ENCODE measurements around the gene SPAG16. TPM values are rescaled to one million over a fixed set of nuclear protein-coding genes. Genes with fewer than 3 reads are reported as not detected.

Gene SPAG16
- total and polyA plus RNA-seq, 2 donors (not counting 1 experiment from before 2014, with no cell fraction given) = 3.4 to 8.6 TPM

- ChIA-PET POLR2A (no interaction called here), CTCF (no interaction called here)
- no peak overlapping the region for H3K27ac ChIP-seq (ENCODE audit: low read length in 2 of 2)
- no peaks in the 10 kb centered on the region for H3K9me3 ChIP-seq (ENCODE audit: control extremely low read depth in 1 of 3, control insufficient read depth in 2 of 3, insufficient read depth in 1 of 3, low read length in 2 of 3)
- no peak overlapping the region for H2AFZ ChIP-seq (ENCODE audit: insufficient read depth, low read depth, low read length, poor library complexity, severe bottlenecking)
- no peak overlapping the region for H3K4me3 ChIP-seq (ENCODE audit: control extremely low read depth in 1 of 5, extremely low read depth in 1 of 5, insufficient read depth in 1 of 5, low read depth in 2 of 5, low read length in 4 of 5)
- intact Hi-C loops (cut with micrococcal nuclease) = no loop called here
- no peak overlapping the region for H3K9ac ChIP-seq (ENCODE audit: low read length)
- H3K36me3 ChIP-seq (replicated peaks in 1 of 2; ENCODE audit: control extremely low read depth in 1 of 2, control insufficient read depth in 1 of 2, extremely low read depth in 1 of 2, insufficient read depth in 2 of 2, low read length in 1 of 2) = no peaks in the 10 kb centered on the region
- Mint-ChIP-seq H3K9me3 (ENCODE audit: insufficient read depth) (no peaks in the 10 kb centered on the region), H3K4me3 (no peak overlapping the region), H3K4me1 (no peaks in the 10 kb centered on the region), H3K27ac (no peak overlapping the region), H3K27me3 (no peaks in the 10 kb centered on the region)
- H3K4me1 ChIP-seq (ENCODE audit: control insufficient read depth in 2 of 2, insufficient read depth in 2 of 2, low read length in 2 of 2) = no peaks in the 10 kb centered on the region
- no CpG with 5 or more reads among the region's 3 CpGs for WGBS (ENCODE audit: insufficient coverage)
- DNase-seq (no peak), ATAC-seq (ENCODE audit: low read depth) (no peak)
- no peak for TF ChIP-seq CTCF (IDR thresholded peaks at IDR 0.05)
- TF ChIP-seq EZH2 (IDR thresholded peaks at IDR 0.05; ENCODE audit: borderline replicate concordance, insufficient read depth, low read depth, low read length, poor library complexity, severe bottlenecking) = no peak
- no peak overlapping the region for H3K4me2 ChIP-seq (replicated peaks; ENCODE audit: low read depth, low read length, poor library complexity, severe bottlenecking)
- H3K27me3 ChIP-seq (replicated peaks in 1 of 4; ENCODE audit: control extremely low read depth in 1 of 4, control insufficient read depth in 3 of 4, insufficient read depth in 4 of 4, low read length in 3 of 4) = no peaks in the 10 kb centered on the region
- H3K79me2 ChIP-seq (ENCODE audit: control insufficient read depth, insufficient read depth, low read length) = no peaks in the 10 kb centered on the region
- no peaks in the 10 kb centered on the region for H4K20me1 ChIP-seq (ENCODE audit: control insufficient read depth, insufficient read depth, low read length, poor library complexity, severe bottlenecking)
Measured at GRCh38 chr2:214286011-214286410, 1001.7 kb downstream of the SPAG16 start.

GRCh38 chr2:214293593-214293992 is 1009.3 kb downstream of the SPAG16 start:
- Histone ChIP-seq H3K4me2 (replicated peaks; ENCODE audit: low read depth, low read length, poor library complexity, severe bottlenecking) (no peak overlapping the region), H3K9me3 (ENCODE audit: control extremely low read depth in 1 of 3, control insufficient read depth in 2 of 3, insufficient read depth in 1 of 3, low read length in 2 of 3) (peaks cover 2 to 14% (median 13%) of the 10 kb centered on the region in 3 donors), H2AFZ (ENCODE audit: insufficient read depth, low read depth, low read length, poor library complexity, severe bottlenecking) (no peak overlapping the region), H3K9ac (ENCODE audit: low read length) (no peak overlapping the region), H3K27ac (ENCODE audit: low read length in 2 of 2) (no peak overlapping the region), H3K4me1 (ENCODE audit: control insufficient read depth in 2 of 2, insufficient read depth in 2 of 2, low read length in 2 of 2) (no peaks in the 10 kb centered on the region), H3K4me3 (ENCODE audit: control extremely low read depth in 1 of 5, extremely low read depth in 1 of 5, insufficient read depth in 1 of 5, low read depth in 2 of 5, low read length in 4 of 5) (no peak overlapping the region), H3K79me2 (ENCODE audit: control insufficient read depth, insufficient read depth, low read length) (no peaks in the 10 kb centered on the region), H4K20me1 (ENCODE audit: control insufficient read depth, insufficient read depth, low read length, poor library complexity, severe bottlenecking) (no peaks in the 10 kb centered on the region), H3K27me3 (replicated peaks in 1 of 4; ENCODE audit: control extremely low read depth in 1 of 4, control insufficient read depth in 3 of 4, insufficient read depth in 4 of 4, low read length in 3 of 4) (no peaks in the 10 kb centered on the region), H3K36me3 (replicated peaks in 1 of 2; ENCODE audit: control extremely low read depth in 1 of 2, control insufficient read depth in 1 of 2, extremely low read depth in 1 of 2, insufficient read depth in 2 of 2, low read length in 1 of 2) (no peaks in the 10 kb centered on the region)
- DNase-seq (no peak), ATAC-seq (ENCODE audit: low read depth) (no peak)
- Mint-ChIP-seq H3K9me3 (ENCODE audit: insufficient read depth) (peaks cover 8% of the 10 kb centered on the region), H3K27me3 (no peaks in the 10 kb centered on the region), H3K4me1 (no peaks in the 10 kb centered on the region), H3K4me3 (no peak overlapping the region), H3K27ac (no peak overlapping the region)
- no peak for TF ChIP-seq EZH2 (IDR thresholded peaks at IDR 0.05; ENCODE audit: borderline replicate concordance, insufficient read depth, low read depth, low read length, poor library complexity, severe bottlenecking)
- no peak for TF ChIP-seq CTCF (IDR thresholded peaks at IDR 0.05)
- intact Hi-C loops (cut with micrococcal nuclease) = no loop called here
- ChIA-PET POLR2A (no interaction called here), CTCF (no interaction called here)

Measured in B cell (primary cell).